Neural cell (in vitro differentiated cells): Measurements from ENCODE around the gene FOXP2. TPM values are rescaled to one million over a fixed set of nuclear protein-coding genes. Genes with fewer than 3 reads are reported as not detected.

ENCODE experiments used
- H2AFZ ChIP-seq: fragments of 200-600, 300-800 bp; sonication (generic), shearing (Covaris generic); 2 replicates; pipeline ENCODE4 v1.6.0; 2014; ENCODE audit warnings: low read depth, mild to moderate bottlenecking, antibody characterized with exemption, low read length, moderate library complexity
- H3F3A ChIP-seq: fragments of 200-600 bp; shearing (Covaris generic); 2 replicates; pipeline ENCODE4 v1.6.1; 2016; ENCODE audit warnings: mild to moderate bottlenecking, moderate library complexity, mixed read lengths, antibody characterized with exemption, low read length; ENCODE audit not compliant: insufficient read depth, poor library complexity, severe bottlenecking
- H3K27ac ChIP-seq: fragments of 200-600, 300-800 bp; sonication (generic), shearing (Covaris generic); 2 replicates; pipeline ENCODE4 v1.5.1; 2014; ENCODE audit warnings: mild to moderate bottlenecking, low read length, moderate library complexity
- H3K27me3 ChIP-seq: fragments of 300-800, 200-600 bp; sonication (generic), shearing (Covaris generic); 2 replicates; pipeline ENCODE4 v1.6.0; 2014; ENCODE audit warnings: mild to moderate bottlenecking, low read depth, low read length, moderate library complexity; ENCODE audit not compliant: insufficient read depth
- H3K36me3 ChIP-seq: fragments of 300-800, 200-600 bp; sonication (generic), shearing (Covaris generic); 2 replicates; pipeline ENCODE4 v1.5.1; 2014; ENCODE audit warnings: mild to moderate bottlenecking, antibody characterized with exemption, low read length, moderate library complexity; ENCODE audit not compliant: insufficient read depth
- H3K4me2 ChIP-seq: fragments of 300-800, 200-600 bp; sonication (generic), shearing (Covaris generic); 2 replicates; pipeline ENCODE4 v1.6.0; 2014; ENCODE audit warnings: mild to moderate bottlenecking, low read length
- H3K4me3 ChIP-seq: fragments of 300-800, 200-600 bp; sonication (generic), shearing (Covaris generic); 2 replicates; pipeline ENCODE4 v1.5.1; 2014; ENCODE audit warnings: mild to moderate bottlenecking, low read length, moderate library complexity
- H3K79me2 ChIP-seq: fragments of 200-600 bp; shearing (Covaris generic); replicated peaks from 2 replicates; pipeline ENCODE4 v1.6.0; 2014; ENCODE audit warnings: mild to moderate bottlenecking, low read length, moderate library complexity; ENCODE audit not compliant: insufficient read depth
- H3K9ac ChIP-seq: fragments of 300-800, 200-600 bp; sonication (generic), shearing (Covaris generic); 2 replicates; pipeline ENCODE4 v1.6.1; 2016; ENCODE audit warnings: mild to moderate bottlenecking, low read length, mixed read lengths
- H3K9me2 ChIP-seq: fragments of 200-600 bp; shearing (Covaris generic); 2 replicates; pipeline ENCODE4 v1.6.1; 2016; ENCODE audit warnings: mild to moderate bottlenecking, low read length, mixed read lengths; ENCODE audit not compliant: insufficient read depth
- H3K9me3 ChIP-seq: fragments of 200-600, 300-800 bp; sonication (generic), shearing (Covaris generic); 2 replicates; pipeline ENCODE4 v1.6.1; 2016; ENCODE audit warnings: mild to moderate bottlenecking, mixed run types, low read length, moderate library complexity, mixed read lengths
- H4K20me1 ChIP-seq: fragments of 200-600 bp; shearing (Covaris generic); 2 replicates; pipeline ENCODE4 v1.6.1; 2016; ENCODE audit warnings: mild to moderate bottlenecking, mixed run types; ENCODE audit not compliant: insufficient read depth
- CTCF ChIP-seq: fragments of 450-650 bp; IDR thresholded peaks from 2 replicates; pipeline ENCODE4 v1.5.1; 2014; ENCODE audit warnings: antibody characterized with exemption, mild to moderate bottlenecking, moderate library complexity; ENCODE audit not compliant: poor library complexity, severe bottlenecking
- EP300 ChIP-seq: fragments of 450-650 bp; conservative IDR thresholded peaks from 2 replicates; pipeline ENCODE4 v1.6.1; 2014; ENCODE audit warnings: antibody characterized with exemption, mild to moderate bottlenecking, moderate library complexity; ENCODE audit not compliant: poor library complexity, severe bottlenecking
- EZH2 ChIP-seq: fragments of 200-600, 300-800 bp; shearing (Covaris generic), sonication (generic); IDR thresholded peaks from 2 replicates; pipeline ENCODE4 v1.6.1; 2014; ENCODE audit warnings: antibody characterized with exemption, low read length, borderline replicate concordance, mild to moderate bottlenecking; ENCODE audit not compliant: insufficient read depth, poor library complexity, severe bottlenecking
- MXI1 ChIP-seq: fragments of 450-650 bp; conservative IDR thresholded peaks from 2 replicates; pipeline ENCODE4 v1.6.1; 2014; ENCODE audit warnings: antibody characterized with exemption, mild to moderate bottlenecking; ENCODE audit not compliant: poor library complexity, severe bottlenecking
- POLR2AphosphoS5 ChIP-seq: IDR thresholded peaks from 2 replicates; pipeline ENCODE4 v1.6.1; 2012
- RAD21 ChIP-seq: fragments of 450-650 bp; conservative IDR thresholded peaks from 2 replicates; pipeline ENCODE4 v1.6.1; 2014; ENCODE audit warnings: antibody characterized with exemption, mild to moderate bottlenecking, moderate library complexity
- SMC3 ChIP-seq: fragments of 450-650 bp; conservative IDR thresholded peaks from 2 replicates; pipeline ENCODE4 v1.6.1; 2014; ENCODE audit warnings: antibody characterized with exemption, mild to moderate bottlenecking, moderate library complexity; ENCODE audit not compliant: poor library complexity
- TAF1 ChIP-seq: IDR thresholded peaks from 2 replicates; pipeline ENCODE4 v1.6.1; 2012; ENCODE audit warnings: low read depth
- polyA plus RNA-seq: library from polyadenylated mRNA; depleted of rRNA; stranded (reverse); fragments of >200 nt; gene quantifications from 2 replicates; pipeline ENCODE4 v1.2.3, GENCODE V29; 2014
- TF ChIP-seq, protein P1 (sequence below): IDR thresholded peaks from 2 replicates; pipeline ENCODE4 v1.6.1; 2012; ENCODE audit warnings: borderline replicate concordance

Gene FOXP2
- polyA plus RNA-seq, 1 donor from 2014 or later: 51.3 TPM

GRCh38 chr7:114419441-114420272 is 5.0 kb downstream of the FOXP2 start:
- TF ChIP-seq EZH2 (no peak), CTCF (no peak), EP300 (no peak), POLR2AphosphoS5 (no peak), RAD21 (no peak), SMC3 (no peak), TAF1 (no peak), MXI1 (no peak)
- TF ChIP-seq, protein P1, sequence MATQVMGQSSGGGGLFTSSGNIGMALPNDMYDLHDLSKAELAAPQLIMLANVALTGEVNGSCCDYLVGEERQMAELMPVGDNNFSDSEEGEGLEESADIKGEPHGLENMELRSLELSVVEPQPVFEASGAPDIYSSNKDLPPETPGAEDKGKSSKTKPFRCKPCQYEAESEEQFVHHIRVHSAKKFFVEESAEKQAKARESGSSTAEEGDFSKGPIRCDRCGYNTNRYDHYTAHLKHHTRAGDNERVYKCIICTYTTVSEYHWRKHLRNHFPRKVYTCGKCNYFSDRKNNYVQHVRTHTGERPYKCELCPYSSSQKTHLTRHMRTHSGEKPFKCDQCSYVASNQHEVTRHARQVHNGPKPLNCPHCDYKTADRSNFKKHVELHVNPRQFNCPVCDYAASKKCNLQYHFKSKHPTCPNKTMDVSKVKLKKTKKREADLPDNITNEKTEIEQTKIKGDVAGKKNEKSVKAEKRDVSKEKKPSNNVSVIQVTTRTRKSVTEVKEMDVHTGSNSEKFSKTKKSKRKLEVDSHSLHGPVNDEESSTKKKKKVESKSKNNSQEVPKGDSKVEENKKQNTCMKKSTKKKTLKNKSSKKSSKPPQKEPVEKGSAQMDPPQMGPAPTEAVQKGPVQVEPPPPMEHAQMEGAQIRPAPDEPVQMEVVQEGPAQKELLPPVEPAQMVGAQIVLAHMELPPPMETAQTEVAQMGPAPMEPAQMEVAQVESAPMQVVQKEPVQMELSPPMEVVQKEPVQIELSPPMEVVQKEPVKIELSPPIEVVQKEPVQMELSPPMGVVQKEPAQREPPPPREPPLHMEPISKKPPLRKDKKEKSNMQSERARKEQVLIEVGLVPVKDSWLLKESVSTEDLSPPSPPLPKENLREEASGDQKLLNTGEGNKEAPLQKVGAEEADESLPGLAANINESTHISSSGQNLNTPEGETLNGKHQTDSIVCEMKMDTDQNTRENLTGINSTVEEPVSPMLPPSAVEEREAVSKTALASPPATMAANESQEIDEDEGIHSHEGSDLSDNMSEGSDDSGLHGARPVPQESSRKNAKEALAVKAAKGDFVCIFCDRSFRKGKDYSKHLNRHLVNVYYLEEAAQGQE: no peak
- H3K79me2 ChIP-seq: no peaks in the 10 kb centered on the region
- H3K36me3 ChIP-seq: no peaks in the 10 kb centered on the region
- no peak overlapping the region for H2AFZ ChIP-seq
- no peaks in the 10 kb centered on the region for H4K20me1 ChIP-seq
- H3K27me3 ChIP-seq: no peaks in the 10 kb centered on the region
- no peak overlapping the region for H3K27ac ChIP-seq
- no peak overlapping the region for H3K4me3 ChIP-seq
- H3K9ac ChIP-seq: no peak overlapping the region
- H3K9me3 ChIP-seq: no peaks in the 10 kb centered on the region
- no peak overlapping the region for H3K4me2 ChIP-seq
- H3F3A ChIP-seq: no peaks in the 10 kb centered on the region
- H3K9me2 ChIP-seq: no peaks in the 10 kb centered on the region

GRCh38 chr7:114422507-114423501 is 8.2 kb downstream of the FOXP2 start:
- Histone ChIP-seq H3K4me2 (no peak overlapping the region), H2AFZ (no peak overlapping the region), H3K79me2 (peaks cover under 1% of the 10 kb centered on the region), H4K20me1 (no peaks in the 10 kb centered on the region), H3K9me3 (no peaks in the 10 kb centered on the region), H3K36me3 (no peaks in the 10 kb centered on the region), H3K9ac (no peak overlapping the region), H3K27ac (no peak overlapping the region), H3F3A (no peaks in the 10 kb centered on the region), H3K27me3 (no peaks in the 10 kb centered on the region), H3K4me3 (no peak overlapping the region), H3K9me2 (no peaks in the 10 kb centered on the region)
- TF ChIP-seq CTCF: peak; percentile 35
- no peak for TF ChIP-seq SMC3
- peak; percentile 68 for TF ChIP-seq EP300
- TF ChIP-seq POLR2AphosphoS5: peak; percentile 87
